Right lobe of liver (tissue), 6 donors: Measurements from ENCODE around the gene NBAS. TPM values are rescaled to one million over a fixed set of nuclear protein-coding genes. Genes with fewer than 3 reads are reported as not detected.

Experiments used
- ATAC-seq, 4 donors: fragments of 200-7000 bp; cut with Tn5 transposase; one replicate each; pipeline ENCODE4 v1.9.1; 2020; ENCODE audit warnings: mild to moderate bottlenecking in 4 of 4, moderate library complexity in 4 of 4
- DNase-seq, 3 donors: peaks; one replicate each; pipeline ENCODE4 v3.0.0-alpha.2; 2020
- H3K27ac ChIP-seq, 3 donors: fragments of 200-600 bp; one replicate each; pipeline ENCODE4 v1.8.0; 2022
- H3K27me3 ChIP-seq, 2 donors: fragments of 200-600 bp; one replicate each; pipeline ENCODE4 v1.8.0; 2022
- H3K36me3 ChIP-seq, 4 donors: fragments of 200-600 bp; sonication (generic) in 1 of 4; one replicate each; pipeline versions ENCODE4 v1.5.1 to v1.8.0; 2017 to 2022; ENCODE audit warnings: control low read depth in 1 of 4
- H3K4me1 ChIP-seq, 4 donors: fragments of 200-600 bp; sonication (generic) in 1 of 4; one replicate each; pipeline versions ENCODE4 v1.5.1 to v1.8.0; 2017 to 2022; ENCODE audit warnings: control low read depth in 1 of 4
- H3K4me3 ChIP-seq, 3 donors: fragments of 200-600 bp; one replicate each; pipeline ENCODE4 v1.8.0; 2022
- H3K9me3 ChIP-seq, 4 donors: fragments of 200-600 bp; sonication (generic) in 1 of 4; one replicate each; pipeline versions ENCODE4 v1.5.1 to v1.8.0; 2017 to 2022; ENCODE audit warnings: control low read depth in 1 of 4
- POLR2A ChIP-seq: fragments of 450-650 bp; IDR thresholded peaks from one replicate; pipeline ENCODE4 v1.6.1; 2017; ENCODE audit warnings: antibody characterized with exemption, mild to moderate bottlenecking
- WGBS: methylation state at CpG from one replicate; pipeline ENCODE4 v1.1.6; 2018; ENCODE audit warnings: low coverage, low lambda C conversion rate; ENCODE audit not compliant: insufficient coverage; ENCODE audit errors: missing lambda C conversion rate; 5-methylcytosine and 5-hydroxymethylcytosine counted together
- intact Hi-C, 2 donors: fragments of 100-400 bp; cut with DNase I; formaldehyde crosslinking; loops; one replicate each; pipeline versions ENCODE4 v1.11.2 to v1.14.1; 2022
- total RNA-seq, 6 experiments: library from RNA; depleted of rRNA in 2 of 6; stranded (reverse); fragments of >200 nt in 2 of 6; fragmentation: NEBNext Ultra II Directional in 3 of 6; extraction: Animal tissue kit (Norgen Biotek cat#: 25700) in 3 of 6; gene quantifications; one replicate each; pipeline versions ENCODE4 v1.1.0 to v1.2.4, GENCODE V29; 2016 to 2023
- TF ChIP-seq, protein P1 (sequence below), 4 donors: fragments of 200-600 bp in 3 of 4; fragments of 450-650 bp in 1 of 4; IDR thresholded peaks; one replicate each; pipeline versions ENCODE4 v1.5.1 to v1.8.0; 2016 to 2022; ENCODE audit warnings: antibody characterized with exemption in 4 of 4, mild to moderate bottlenecking in 2 of 4
- donor health status: DM: no; HTN: yes; CAD: no.
- donor health status: DM: no; HTN: no; CAD: no.
- donor health status: DM: no; HTN: no; CAD: no.
- donor health status: DM: no; HTN: yes; CAD: no.
- donor health status: DM: no; HTN: yes; CAD: no.

The NBAS gene
- total RNA-seq, 6 experiments from 2014 or later, result 16.1 to 21.8 (median 18.5) TPM

DNA sequence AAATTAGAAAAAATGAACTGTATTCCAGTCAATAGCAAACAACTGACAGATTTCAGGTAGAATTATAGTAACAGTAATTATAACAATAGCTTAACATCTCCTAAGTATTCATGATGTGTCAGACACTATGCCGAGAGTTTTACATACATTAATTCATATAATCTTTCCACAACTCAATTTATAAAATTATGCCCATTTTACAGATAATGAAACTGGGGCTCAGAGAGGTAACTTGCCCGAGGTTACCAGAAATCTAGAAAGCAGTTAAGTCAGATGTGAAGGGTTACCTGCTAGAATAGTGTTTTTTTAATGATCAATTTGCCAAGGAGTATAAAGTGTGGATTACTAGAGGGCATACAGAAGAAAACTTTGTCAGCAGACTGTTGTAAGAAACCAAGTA lies 12.2 kb downstream of the NBAS start:
- H3K4me3 ChIP-seq, result no peak overlapping the region
- no peak overlapping the region for H3K27ac ChIP-seq
- H3K9me3 ChIP-seq, result no peaks in the 10 kb centered on the region
- TF ChIP-seq, protein P1, sequence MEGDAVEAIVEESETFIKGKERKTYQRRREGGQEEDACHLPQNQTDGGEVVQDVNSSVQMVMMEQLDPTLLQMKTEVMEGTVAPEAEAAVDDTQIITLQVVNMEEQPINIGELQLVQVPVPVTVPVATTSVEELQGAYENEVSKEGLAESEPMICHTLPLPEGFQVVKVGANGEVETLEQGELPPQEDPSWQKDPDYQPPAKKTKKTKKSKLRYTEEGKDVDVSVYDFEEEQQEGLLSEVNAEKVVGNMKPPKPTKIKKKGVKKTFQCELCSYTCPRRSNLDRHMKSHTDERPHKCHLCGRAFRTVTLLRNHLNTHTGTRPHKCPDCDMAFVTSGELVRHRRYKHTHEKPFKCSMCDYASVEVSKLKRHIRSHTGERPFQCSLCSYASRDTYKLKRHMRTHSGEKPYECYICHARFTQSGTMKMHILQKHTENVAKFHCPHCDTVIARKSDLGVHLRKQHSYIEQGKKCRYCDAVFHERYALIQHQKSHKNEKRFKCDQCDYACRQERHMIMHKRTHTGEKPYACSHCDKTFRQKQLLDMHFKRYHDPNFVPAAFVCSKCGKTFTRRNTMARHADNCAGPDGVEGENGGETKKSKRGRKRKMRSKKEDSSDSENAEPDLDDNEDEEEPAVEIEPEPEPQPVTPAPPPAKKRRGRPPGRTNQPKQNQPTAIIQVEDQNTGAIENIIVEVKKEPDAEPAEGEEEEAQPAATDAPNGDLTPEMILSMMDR (IDR thresholded peaks at IDR 0.05), result no peak
- no peak for TF ChIP-seq POLR2A
- DNase-seq (no peak), ATAC-seq (no peak)
- H3K4me1 ChIP-seq, result no peaks in the 10 kb centered on the region
- intact Hi-C loops, result no loop called here
- peaks cover 0 to 14% (median 2%) of the 10 kb centered on the region in 4 donors for H3K36me3 ChIP-seq
- WGBS, result 96% methylated on average over 2 of the region's 2 CpGs
- no peaks in the 10 kb centered on the region for H3K27me3 ChIP-seq

- ATAC-seq (no peak), DNase-seq (no peak)
Observed at GRCh38 chr2:15547115-15547876, 13.8 kb downstream of the NBAS start.

DNA sequence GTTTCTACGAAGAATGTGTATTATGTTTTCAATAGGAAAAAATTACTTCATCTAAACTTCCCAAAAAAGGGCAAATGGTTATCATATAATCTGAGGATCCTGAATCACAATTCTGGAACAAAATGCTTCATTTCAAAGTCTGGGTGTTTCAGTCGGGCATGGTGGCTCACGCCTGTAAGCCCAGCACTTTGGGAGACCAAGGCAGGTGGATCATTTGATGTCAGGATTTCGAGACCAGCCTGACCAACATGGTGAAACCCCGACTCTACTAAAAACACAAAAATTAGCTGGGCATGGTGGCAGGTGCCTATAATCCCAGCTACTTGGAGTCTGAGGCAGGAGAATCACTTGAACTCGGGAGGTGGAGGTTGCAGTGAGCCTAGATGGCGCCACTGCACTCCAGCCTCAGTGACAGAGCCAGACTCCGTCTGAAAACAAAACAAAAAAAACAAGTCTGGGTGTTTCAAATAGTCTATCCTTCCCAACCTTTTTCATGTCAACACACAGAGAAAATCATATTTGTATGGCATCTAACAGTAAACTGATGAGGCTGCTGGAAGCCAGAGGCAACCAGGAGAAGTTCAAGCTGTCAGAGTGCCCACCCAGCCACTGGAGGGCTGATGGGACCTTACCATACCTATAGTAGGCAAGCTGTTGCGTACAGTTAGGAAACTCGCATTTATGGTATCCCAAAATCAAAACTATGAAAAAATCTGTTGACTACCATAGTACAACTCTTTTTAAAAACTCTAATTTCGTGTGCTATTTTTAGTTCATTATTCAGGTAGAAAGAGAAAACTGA lies 14.6 kb downstream of the NBAS start:
- H3K36me3 ChIP-seq, result peaks cover 0 to 7% (median 2%) of the 10 kb centered on the region in 4 donors
- no peaks in the 10 kb centered on the region for H3K9me3 ChIP-seq
- H3K4me3 ChIP-seq, result no peak overlapping the region
- 82% methylated on average over 9 of the region's 11 CpGs for WGBS
- DNase-seq (no peak), ATAC-seq (no peak)
- H3K27me3 ChIP-seq, result no peaks in the 10 kb centered on the region
- TF ChIP-seq POLR2A, result no peak
- TF ChIP-seq, protein P1 (IDR thresholded peaks at IDR 0.05), result peak in 2 of 4 donors; percentile 13 to 18
- intact Hi-C loops, result no loop called here
- H3K4me1 ChIP-seq, result no peaks in the 10 kb centered on the region
- no peak overlapping the region for H3K27ac ChIP-seq

More at GRCh38 chr2:15547115-15547876, 13.8 kb downstream of the NBAS start:
- H3K9me3 ChIP-seq, result no peaks in the 10 kb centered on the region
- no peak overlapping the region for H3K4me3 ChIP-seq
- intact Hi-C loops, result no loop called here
- TF ChIP-seq POLR2A, result no peak
- TF ChIP-seq, protein P1 (IDR thresholded peaks at IDR 0.05), result no peak
- H3K36me3 ChIP-seq, result peaks cover 0 to 7% (median 2%) of the 10 kb centered on the region in 4 donors
- H3K27ac ChIP-seq, result no peak overlapping the region
- no peaks in the 10 kb centered on the region for H3K4me1 ChIP-seq
- 91% methylated on average over 4 of the region's 4 CpGs for WGBS
- H3K27me3 ChIP-seq, result no peaks in the 10 kb centered on the region

DNA sequence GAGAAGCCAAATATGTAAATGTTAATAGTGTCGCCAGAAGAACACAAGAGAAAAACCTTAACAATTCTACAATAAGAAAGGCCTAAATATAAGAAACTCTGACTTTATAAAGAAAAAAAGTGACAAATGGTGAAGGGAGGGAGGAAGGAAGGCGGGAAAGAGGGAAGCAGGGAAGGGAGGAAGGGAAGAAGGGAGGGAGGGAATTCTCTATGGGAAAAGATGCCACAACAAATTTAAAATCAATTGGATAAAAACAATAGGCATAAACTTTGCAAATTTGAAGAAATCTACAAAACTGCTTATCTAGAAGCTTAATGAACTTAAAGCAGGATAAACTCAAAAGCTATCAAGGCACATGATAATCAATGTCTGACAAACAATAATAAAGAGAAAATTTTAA lies 16.9 kb downstream of the NBAS start:
- TF ChIP-seq, protein P1 (IDR thresholded peaks at IDR 0.05), result no peak
- no peak for TF ChIP-seq POLR2A
- intact Hi-C loops, result no loop called here
- ATAC-seq (no peak), DNase-seq (no peak)
- peaks cover 0 to 2% (median 0%) of the 10 kb centered on the region in 4 donors for H3K36me3 ChIP-seq
- no peak overlapping the region for H3K27ac ChIP-seq
- no peaks in the 10 kb centered on the region for H3K4me1 ChIP-seq
- 69% methylated on average over 2 of the region's 2 CpGs for WGBS
- no peaks in the 10 kb centered on the region for H3K9me3 ChIP-seq
- no peaks in the 10 kb centered on the region for H3K27me3 ChIP-seq
- no peak overlapping the region for H3K4me3 ChIP-seq
